Gastrocnemius medialis (tissue), 4 donors: ENCODE measurements around the gene ABCB8.

Experiments used
- POLR2A ChIP-seq, 2 donors: fragments of 450-650 bp; IDR thresholded peaks; one replicate each; pipeline ENCODE4 v1.6.1; 2017; ENCODE audit warnings: antibody characterized with exemption in 2 of 2, mild to moderate bottlenecking in 2 of 2, moderate library complexity in 2 of 2
- TF ChIP-seq, protein P1 (sequence below), 5 experiments: fragments of 450-650 bp in 3 of 5; fragments of 200-600 bp in 2 of 5; sonication (generic) in 2 of 5; IDR thresholded peaks in 4 of 5; conservative IDR thresholded peaks in 1 of 5; 1 replicate in 4 of 5; 2 replicates in 1 of 5; pipeline ENCODE4 v1.5.1; 2016 to 2019; ENCODE audit warnings: antibody characterized with exemption in 5 of 5, mild to moderate bottlenecking in 3 of 5, moderate library complexity in 3 of 5

GRCh38 chr7:151010037-151010306 is 18.3 kb upstream of the ABCB8 start:
- TF ChIP-seq, protein P1, sequence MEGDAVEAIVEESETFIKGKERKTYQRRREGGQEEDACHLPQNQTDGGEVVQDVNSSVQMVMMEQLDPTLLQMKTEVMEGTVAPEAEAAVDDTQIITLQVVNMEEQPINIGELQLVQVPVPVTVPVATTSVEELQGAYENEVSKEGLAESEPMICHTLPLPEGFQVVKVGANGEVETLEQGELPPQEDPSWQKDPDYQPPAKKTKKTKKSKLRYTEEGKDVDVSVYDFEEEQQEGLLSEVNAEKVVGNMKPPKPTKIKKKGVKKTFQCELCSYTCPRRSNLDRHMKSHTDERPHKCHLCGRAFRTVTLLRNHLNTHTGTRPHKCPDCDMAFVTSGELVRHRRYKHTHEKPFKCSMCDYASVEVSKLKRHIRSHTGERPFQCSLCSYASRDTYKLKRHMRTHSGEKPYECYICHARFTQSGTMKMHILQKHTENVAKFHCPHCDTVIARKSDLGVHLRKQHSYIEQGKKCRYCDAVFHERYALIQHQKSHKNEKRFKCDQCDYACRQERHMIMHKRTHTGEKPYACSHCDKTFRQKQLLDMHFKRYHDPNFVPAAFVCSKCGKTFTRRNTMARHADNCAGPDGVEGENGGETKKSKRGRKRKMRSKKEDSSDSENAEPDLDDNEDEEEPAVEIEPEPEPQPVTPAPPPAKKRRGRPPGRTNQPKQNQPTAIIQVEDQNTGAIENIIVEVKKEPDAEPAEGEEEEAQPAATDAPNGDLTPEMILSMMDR (IDR thresholded peaks at IDR 0.05 in 4 of 5, conservative IDR thresholded peaks at IDR 0.05 in 1 of 5): no peak
- TF ChIP-seq POLR2A (IDR thresholded peaks at IDR 0.05): no peak
